HFFc6 (cell line): ENCODE data around the gene LAMB4. TPM values are rescaled to one million over a fixed set of nuclear protein-coding genes. Genes with fewer than 3 reads are reported as not detected.

Source experiments
- DNase-seq: peaks from one replicate; pipeline ENCODE4 v3.0.0-alpha.2; 2018
- H3K27ac Mint-ChIP-seq: 2 replicates; pipeline ENCODE4 v1.8.0; 2020; ENCODE audit warnings: mild to moderate bottlenecking, mixed read lengths
- H3K27me3 Mint-ChIP-seq: 2 replicates; pipeline ENCODE4 v1.8.0; 2021; ENCODE audit warnings: mild to moderate bottlenecking, moderate library complexity, mixed read lengths; ENCODE audit not compliant: insufficient read depth
- H3K36me3 Mint-ChIP-seq: 2 replicates; pipeline ENCODE4 v1.8.0; 2021; ENCODE audit warnings: low read depth, mixed read lengths
- H3K4me1 Mint-ChIP-seq: 2 replicates; pipeline ENCODE4 v1.8.0; 2020; ENCODE audit warnings: low read depth, mixed read lengths
- H3K4me3 Mint-ChIP-seq: 2 replicates; pipeline ENCODE4 v1.8.0; 2020; ENCODE audit warnings: mild to moderate bottlenecking, moderate library complexity, mixed read lengths
- H3K9me3 Mint-ChIP-seq: 2 replicates; pipeline ENCODE4 v1.8.0; 2020; ENCODE audit warnings: mild to moderate bottlenecking, mixed read lengths
- CTCF ChIP-seq: fragments of 200-600 bp; sonication (generic); IDR thresholded peaks from 2 replicates; pipeline ENCODE4 v1.5.0; 2021; ENCODE audit warnings: antibody characterized with exemption, mild to moderate bottlenecking
- total RNA-seq, 6 experiments: library from RNA; stranded (reverse); fragmentation: NEBNext Ultra II Directional; extraction: Animal tissue kit (Norgen Biotek cat#: 25700); gene quantifications; 2 replicates in 1 of 6; 3 replicates in 5 of 6; pipeline ENCODE4 v1.2.3, GENCODE V29; 2021

The LAMB4 gene
- total RNA-seq, 6 experiments from 2014 or later: 0.16 to 0.24 TPM; not detected in 4

DNA sequence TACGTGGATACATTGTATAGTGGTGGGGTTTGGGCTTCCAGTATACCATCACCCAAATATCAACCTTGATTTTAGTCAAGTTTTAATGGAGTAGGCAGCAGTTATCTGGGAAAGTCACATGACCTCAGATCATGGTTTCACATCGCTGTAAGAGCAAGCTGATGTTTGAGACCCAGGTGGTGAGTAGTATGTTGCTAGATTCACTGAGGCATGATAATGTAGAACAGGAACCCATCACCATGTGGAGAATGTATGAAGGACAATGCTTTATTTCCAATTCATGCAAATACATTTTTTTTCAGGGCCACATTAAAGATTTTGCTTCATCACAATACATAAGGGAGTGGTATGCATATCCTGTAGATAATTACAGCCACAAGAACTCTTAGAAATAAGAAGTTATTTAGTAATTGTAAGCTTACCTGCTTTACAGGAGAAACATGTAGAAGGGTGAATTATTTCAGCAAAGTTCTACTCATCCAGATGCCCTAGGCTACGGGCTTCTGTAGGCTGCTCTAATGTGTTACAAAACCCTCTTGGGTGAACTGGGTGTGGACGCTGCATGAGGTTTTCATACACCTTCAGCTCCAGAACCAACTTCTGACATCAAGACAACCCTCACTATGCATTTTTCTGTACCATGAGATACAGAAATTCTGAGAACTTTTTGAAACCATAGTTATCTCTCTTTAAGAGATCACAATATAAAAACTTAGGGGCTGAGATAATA is 27.6 kb upstream of the LAMB4 start:
- Mint-ChIP-seq H3K9me3 (no peaks in the 10 kb centered on the region), H3K36me3 (no peaks in the 10 kb centered on the region), H3K27ac (no peak overlapping the region), H3K27me3 (peaks cover 11% of the 10 kb centered on the region), H3K4me3 (no peak overlapping the region), H3K4me1 (no peaks in the 10 kb centered on the region)
- no peak for DNase-seq
- no peak for TF ChIP-seq CTCF

DNA sequence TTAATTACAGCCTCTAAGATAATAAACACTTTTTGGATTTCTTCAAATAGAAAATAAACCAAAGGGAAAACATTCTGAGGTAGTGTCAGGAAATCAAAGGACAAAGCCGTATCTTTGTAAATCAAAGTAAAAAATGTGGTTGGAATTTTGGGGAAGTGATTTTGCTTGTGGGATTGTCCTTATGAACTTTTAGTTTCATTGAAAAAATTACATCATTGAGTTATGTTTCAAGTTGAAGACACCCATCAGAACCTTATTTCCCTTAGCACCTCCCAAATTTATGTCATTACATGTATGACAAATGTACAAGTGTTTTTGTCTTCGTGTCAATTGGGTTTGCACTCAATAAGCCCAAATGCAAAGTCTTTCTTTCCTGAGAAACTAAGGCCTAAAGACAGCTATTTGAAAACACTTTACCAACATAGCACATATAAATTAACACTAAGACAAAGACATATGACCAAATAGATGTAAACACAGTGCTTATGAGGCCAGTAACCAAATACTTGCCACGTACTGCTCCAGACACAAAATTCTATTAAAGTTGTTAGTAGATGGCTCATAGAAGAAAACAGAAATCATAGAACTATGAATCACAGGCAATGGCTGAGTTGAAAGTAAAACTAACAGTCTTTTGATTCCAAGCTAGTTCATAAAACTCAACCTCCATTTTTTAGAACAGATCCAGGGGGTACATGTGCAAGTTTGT is 26.9 kb upstream of the LAMB4 start:
- no peaks in the 10 kb centered on the region for H3K4me1 Mint-ChIP-seq

DNA sequence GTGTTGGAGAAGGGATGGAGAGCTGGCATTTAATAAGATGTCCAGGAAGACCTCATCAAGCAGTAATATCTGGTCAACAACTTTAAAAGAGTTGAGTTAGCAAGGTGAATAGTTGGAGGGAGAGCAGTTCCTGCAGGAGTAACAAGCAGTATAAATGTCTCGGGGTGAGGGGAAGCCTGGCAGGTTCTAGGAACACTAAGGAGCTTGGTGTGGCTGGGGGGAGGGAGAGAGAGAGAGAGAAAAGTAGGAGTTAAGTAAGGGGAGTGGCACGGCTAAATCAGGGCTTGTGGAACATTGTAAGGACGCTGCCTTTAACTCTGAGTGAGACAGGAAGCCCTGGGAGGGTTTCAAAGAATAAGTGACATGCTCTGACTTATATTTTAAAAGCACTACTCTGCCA is 22.0 kb upstream of the LAMB4 start:
- H3K27ac Mint-ChIP-seq: no peak overlapping the region
- no peaks in the 10 kb centered on the region for H3K9me3 Mint-ChIP-seq
- no peak overlapping the region for H3K4me3 Mint-ChIP-seq
- peaks cover 21% of the 10 kb centered on the region for H3K27me3 Mint-ChIP-seq
- no peaks in the 10 kb centered on the region for H3K36me3 Mint-ChIP-seq
- no peak for TF ChIP-seq CTCF
- no peak for DNase-seq
- no peaks in the 10 kb centered on the region for H3K4me1 Mint-ChIP-seq

More for the DNA sequence above, 26.9 kb upstream of the LAMB4 start:
- peaks cover 15% of the 10 kb centered on the region for H3K27me3 Mint-ChIP-seq
- no peak for TF ChIP-seq CTCF
- no peaks in the 10 kb centered on the region for H3K36me3 Mint-ChIP-seq
- H3K27ac Mint-ChIP-seq: no peak overlapping the region
- DNase-seq: no peak
- H3K4me3 Mint-ChIP-seq: no peak overlapping the region
- H3K9me3 Mint-ChIP-seq: no peaks in the 10 kb centered on the region

DNA sequence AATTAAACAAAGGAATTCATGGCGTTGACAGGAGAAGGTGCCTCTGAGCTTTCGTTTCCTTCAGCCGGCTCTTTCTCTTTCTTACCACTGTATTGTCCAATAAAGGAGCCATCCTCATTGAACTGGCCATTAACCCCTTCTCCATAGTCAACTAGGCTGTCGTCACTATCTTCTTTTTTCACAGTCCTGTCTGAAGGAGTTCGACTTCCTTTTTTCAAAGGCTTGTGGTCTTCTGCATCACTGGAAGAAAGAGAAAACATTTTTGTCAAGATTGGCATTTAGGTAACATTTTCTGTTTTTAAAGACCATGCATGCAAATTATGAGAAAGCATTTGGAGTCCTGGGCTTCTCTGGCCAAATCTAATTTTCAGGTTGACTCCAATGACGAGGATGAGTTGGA is 19.7 kb upstream of the LAMB4 start:
- H3K4me3 Mint-ChIP-seq: no peak overlapping the region
- DNase-seq: no peak
- no peak for TF ChIP-seq CTCF
- no peaks in the 10 kb centered on the region for H3K9me3 Mint-ChIP-seq
- peaks cover 21% of the 10 kb centered on the region for H3K27me3 Mint-ChIP-seq
- no peak overlapping the region for H3K27ac Mint-ChIP-seq
- no peaks in the 10 kb centered on the region for H3K36me3 Mint-ChIP-seq
- no peaks in the 10 kb centered on the region for H3K4me1 Mint-ChIP-seq

DNA sequence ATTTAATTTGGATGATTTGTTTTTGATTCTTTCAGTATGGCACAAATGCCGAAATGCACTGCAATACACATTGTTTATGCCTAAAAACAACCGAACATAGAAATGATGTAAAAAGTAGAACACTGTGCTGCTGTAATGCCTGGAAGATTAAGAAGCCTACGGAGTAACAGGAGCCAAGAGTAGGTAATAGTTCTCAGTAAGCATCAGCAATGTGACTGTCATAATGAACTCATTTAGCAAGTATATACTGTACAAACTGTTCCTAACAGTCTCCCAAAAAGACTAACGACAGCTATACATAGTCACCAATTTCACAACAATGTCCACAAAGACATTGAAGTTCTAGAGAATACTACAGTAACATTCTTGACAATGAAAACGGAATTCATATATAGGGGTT is 19.0 kb upstream of the LAMB4 start:
- Mint-ChIP-seq H3K36me3 (no peaks in the 10 kb centered on the region), H3K4me3 (no peak overlapping the region), H3K4me1 (no peaks in the 10 kb centered on the region), H3K9me3 (no peaks in the 10 kb centered on the region), H3K27ac (no peak overlapping the region), H3K27me3 (peaks cover 16% of the 10 kb centered on the region)
- DNase-seq: no peak
- no peak for TF ChIP-seq CTCF
